ENCODE results near the gene VPS39.

DNA sequence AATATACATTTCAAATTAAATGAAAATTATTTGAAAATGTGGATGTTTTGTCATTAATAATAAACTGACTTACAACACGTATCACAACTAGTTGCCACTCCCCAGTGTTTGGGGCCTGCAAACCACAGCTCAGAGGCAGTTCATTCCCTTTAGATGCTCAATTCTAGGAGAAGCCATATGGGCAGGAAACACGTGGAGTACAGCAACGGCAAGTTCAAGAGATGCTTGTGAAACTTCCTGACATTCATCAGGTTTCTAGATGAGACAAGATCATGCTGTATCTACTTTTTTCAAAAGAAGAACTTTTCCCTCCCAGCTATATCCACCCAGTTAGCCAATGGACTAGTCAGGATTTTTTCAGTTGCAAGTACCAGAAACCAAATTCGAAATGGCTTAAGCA, 96.2 kb downstream of the VPS39 start:
- TF ChIP-seq, protein P1, sequence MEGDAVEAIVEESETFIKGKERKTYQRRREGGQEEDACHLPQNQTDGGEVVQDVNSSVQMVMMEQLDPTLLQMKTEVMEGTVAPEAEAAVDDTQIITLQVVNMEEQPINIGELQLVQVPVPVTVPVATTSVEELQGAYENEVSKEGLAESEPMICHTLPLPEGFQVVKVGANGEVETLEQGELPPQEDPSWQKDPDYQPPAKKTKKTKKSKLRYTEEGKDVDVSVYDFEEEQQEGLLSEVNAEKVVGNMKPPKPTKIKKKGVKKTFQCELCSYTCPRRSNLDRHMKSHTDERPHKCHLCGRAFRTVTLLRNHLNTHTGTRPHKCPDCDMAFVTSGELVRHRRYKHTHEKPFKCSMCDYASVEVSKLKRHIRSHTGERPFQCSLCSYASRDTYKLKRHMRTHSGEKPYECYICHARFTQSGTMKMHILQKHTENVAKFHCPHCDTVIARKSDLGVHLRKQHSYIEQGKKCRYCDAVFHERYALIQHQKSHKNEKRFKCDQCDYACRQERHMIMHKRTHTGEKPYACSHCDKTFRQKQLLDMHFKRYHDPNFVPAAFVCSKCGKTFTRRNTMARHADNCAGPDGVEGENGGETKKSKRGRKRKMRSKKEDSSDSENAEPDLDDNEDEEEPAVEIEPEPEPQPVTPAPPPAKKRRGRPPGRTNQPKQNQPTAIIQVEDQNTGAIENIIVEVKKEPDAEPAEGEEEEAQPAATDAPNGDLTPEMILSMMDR (IDR thresholded peaks at IDR 0.05): no peak
- TF ChIP-seq ZFX (IDR thresholded peaks at IDR 0.05; ENCODE audit: borderline replicate concordance): no peak
